HG03432 (cell line): ENCODE results near the gene EOLA1.
"Not testable (repeated sequence)": the region's sequence is repeated elsewhere in the genome, so short reads cannot be mapped to it uniquely, and the experiment has no call there.

Source experiments
- ATAC-seq: cut with Tn5 transposase; IDR thresholded peaks from one replicate; pipeline ENCODE4 v1.9.1; 2021; ENCODE audit warnings: mild to moderate bottlenecking, moderate library complexity; ENCODE audit not compliant: unreplicated experiment

The EOLA1 gene

DNA sequence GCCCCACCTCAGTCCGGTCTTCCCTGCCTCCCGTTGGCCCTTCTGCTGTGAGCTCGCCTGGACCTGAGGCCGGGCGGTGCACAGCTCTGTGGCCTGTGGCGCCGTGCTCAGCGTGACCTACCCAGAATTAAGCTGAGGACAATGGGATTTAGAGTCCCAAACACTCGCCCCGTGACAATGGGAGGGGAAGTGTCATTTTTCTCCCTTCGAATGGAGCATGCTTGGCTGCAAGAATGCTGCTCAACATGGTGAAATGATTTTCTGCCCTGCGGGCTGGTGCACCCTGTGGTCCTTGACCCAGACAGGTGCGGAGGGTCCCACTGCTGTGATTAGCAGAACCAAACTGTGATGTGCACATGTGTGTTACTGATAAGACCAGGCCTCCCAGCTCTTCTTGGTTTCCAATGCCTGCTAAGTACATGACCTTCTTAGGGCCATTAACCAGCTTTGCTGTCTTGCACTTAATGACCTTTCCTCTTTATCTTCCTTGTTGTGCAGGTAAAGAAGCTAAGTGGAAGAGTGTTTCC is 772 bp downstream of the EOLA1 start:
- no peak for ATAC-seq

DNA sequence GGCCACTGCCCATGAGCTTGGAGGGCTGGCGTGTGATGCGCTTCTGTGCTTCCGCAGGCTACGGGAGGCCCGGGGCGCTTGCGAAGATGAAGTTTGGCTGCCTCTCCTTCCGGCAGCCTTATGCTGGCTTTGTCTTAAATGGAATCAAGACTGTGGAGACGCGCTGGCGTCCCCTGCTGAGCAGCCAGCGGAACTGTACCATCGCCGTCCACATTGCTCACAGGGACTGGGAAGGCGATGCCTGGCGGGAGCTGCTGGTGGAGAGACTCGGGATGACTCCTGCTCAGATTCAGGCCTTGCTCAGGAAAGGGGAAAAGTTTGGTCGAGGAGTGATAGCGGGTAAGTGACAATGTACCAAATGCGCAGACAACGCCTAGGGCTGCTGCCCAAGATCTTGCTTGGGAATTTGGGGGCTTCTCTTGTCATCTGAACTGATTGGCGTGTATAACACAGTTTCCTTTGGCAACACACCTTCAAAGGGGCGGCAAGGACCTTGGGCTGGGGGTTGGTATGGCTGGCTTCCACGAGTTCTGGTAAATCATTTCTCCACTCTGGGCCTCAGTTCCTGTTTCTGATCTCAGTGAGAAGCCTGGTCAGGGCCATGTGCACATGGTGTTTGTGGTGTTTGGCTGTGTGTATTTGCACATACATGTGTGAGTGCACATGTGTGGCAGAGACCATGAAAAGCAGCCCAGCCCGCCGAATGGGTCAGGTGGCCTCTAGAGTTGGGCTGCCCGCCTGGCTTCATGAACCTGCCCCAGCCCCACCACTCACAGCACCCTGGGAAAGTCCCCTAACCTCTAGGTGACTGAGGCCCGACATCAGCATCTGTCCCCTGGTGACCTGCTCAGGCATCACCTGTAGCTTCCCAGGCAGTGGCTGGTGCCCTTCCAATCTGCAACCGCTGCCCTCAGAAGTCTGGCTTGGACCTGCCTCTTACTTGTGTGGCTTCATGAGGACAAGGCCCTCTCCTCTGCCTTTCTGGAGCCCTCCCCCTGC is 5.0 kb downstream of the EOLA1 start:
- not testable (repeated sequence) for ATAC-seq

DNA sequence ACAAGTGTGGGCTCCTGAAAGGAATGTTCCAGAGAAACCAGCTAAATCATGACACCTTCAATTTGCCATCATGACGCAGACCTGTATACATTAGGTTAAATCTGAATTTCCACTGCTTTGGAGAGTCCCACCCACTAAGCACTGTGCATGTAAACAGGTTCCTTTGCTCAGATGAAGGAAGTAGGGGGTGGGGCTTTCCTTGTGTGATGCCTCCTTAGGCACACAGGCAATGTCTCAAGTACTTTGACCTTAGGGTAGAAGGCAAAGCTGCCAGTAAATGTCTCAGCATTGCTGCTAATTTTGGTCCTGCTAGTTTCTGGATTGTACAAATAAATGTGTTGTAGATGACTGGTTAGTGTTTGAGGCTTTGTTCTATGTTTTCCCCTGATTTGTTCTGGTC is 6.2 kb downstream of the EOLA1 start:
- not testable (repeated sequence) for ATAC-seq

- not testable (repeated sequence) for ATAC-seq
These were observed 7.0 kb downstream of the EOLA1 start for GRCh38 chrX:149547782-149548181.

- not testable (repeated sequence) for ATAC-seq
These were observed 8.9 kb downstream of the EOLA1 start, which contains the start of gene HSFX3 for GRCh38 chrX:149549701-149550100. HSFX3 (minus strand) TSS chrX:149549924; CDS start chrX:149549852, 72 bp downstream.

DNA sequence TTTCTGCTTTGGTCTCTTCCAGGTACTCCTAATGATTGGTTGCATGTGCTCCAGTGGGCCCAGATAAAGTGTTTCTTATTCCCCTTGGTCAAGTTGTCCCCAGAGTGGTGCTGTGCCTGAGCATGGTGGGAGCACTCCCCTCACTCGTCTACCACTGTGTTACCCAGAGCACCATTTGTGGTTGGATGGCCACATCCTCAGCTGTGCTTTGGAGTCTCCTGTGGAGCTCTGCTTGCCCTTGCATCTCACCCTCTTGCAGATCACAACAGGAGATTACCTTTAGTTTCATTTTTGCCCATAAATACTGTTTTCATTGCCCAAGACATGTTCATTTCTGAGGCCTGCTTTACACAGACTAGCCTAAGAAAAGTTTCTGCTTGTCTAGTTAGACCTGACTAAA is 9.6 kb downstream of the EOLA1 start:
- ATAC-seq = not testable (repeated sequence)

- ATAC-seq = peak; percentile 59
These were observed 10.6 kb downstream of the EOLA1 start for GRCh38 chrX:149551245-149551938.

- ATAC-seq = not testable (repeated sequence)
These were observed 11.1 kb downstream of the EOLA1 start for GRCh38 chrX:149551939-149552248.

DNA sequence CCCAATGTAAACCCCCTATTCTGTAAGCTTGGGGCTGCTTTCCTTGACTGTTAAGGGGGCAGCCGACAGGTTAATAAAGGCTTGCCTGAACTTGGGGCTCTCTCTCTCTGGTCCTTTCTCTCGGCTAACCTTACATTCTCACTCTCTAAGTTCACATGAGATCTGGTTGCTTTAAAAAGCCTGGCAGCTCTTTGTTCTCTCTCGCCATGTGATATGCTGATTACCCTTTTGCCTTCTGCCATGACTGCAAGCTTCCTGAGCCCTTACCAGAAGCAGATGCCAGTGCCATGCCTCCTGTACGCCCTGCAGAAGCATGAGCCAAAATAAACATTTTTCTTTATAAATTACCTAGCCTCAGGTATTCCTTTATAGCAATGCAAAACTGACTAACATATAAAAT is 14.4 kb downstream of the EOLA1 start:
- ATAC-seq = not testable (repeated sequence)

DNA sequence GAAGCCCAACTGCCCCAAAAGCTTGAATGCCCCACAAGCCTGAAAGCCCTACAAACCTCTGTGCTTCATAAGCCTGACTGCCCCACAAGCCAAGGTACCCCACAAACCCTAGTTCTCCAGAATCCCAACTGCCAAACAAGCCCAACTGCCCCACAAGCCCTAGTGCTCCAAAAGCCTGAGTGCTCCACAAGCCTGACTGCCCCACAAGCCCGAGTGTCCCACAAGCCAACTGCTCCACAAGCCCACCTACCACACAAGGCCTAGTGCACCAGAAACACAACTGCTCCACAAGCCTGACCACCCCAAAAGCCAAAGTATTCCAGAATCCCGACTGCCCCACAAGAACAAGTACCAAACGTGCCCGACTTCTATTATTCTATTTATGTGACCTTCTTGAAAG is 22.5 kb downstream of the EOLA1 start:
- no peak for ATAC-seq

GRCh38 chrX:149567621-149568417 is 27.0 kb downstream of the EOLA1 start:
- ATAC-seq = no peak

- ATAC-seq = no peak
These were observed 28.0 kb downstream of the EOLA1 start for GRCh38 chrX:149568701-149569296.

DNA sequence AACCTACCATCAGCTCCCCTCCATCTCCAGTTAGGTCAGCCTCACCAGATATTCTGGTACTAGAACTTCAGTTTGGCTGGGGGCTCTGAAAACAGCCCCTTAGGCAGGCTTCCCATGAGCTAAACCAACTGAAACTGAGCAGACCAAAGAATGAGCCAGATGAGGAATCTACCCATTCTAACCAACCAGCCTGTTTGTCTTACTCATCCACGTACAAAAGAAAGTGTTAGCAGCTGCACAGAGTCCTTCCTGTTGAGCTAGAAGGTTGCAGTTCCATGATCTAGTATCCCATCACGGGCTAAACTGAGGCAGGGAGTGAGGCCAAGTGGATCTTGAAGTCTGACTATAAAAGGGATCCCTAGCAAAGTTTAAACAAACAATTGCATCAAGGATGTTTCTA is 29.0 kb downstream of the EOLA1 start:
- ATAC-seq = peak; percentile 28

- no peak for ATAC-seq
These were observed 29.9 kb downstream of the EOLA1 start for GRCh38 chrX:149570668-149571067.

- ATAC-seq = no peak
These were observed 31.0 kb downstream of the EOLA1 start for GRCh38 chrX:149571770-149572169.

GRCh38 chrX:149572743-149573142 is 31.9 kb downstream of the EOLA1 start:
- ATAC-seq = no peak

- peak; percentile 100 for ATAC-seq
These were observed 32.6 kb downstream of the EOLA1 start for GRCh38 chrX:149573456-149573855.

GRCh38 chrX:149585631-149586030 is 44.8 kb downstream of the EOLA1 start:
- not testable (repeated sequence) for ATAC-seq

GRCh38 chrX:149587359-149587758 is 46.5 kb downstream of the EOLA1 start, which contains the start of gene MAGEA9B:
MAGEA9B (minus strand) TSS chrX:149587459; CDS start chrX:149583179, 4,280 bp downstream.
- not testable (repeated sequence) for ATAC-seq

DNA sequence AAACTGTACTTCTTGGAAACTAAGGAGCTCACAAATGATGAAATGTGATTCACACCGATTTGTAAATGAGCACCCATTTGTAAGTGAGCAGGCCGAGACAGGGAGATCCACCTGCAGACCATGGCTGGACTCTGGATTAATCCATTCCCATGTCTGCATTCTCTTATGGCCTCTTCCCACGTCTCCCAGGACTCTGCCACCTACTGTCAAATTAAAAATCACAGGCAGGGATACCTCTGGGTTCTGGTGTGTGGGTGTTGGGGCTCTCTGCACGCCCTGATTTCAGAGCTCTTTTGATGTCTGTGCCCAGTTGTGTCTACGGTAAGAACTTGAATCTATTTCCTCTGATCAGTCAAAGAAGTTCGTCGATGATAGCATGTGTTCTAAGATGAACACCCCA is 50.2 kb downstream of the EOLA1 start:
- not testable (repeated sequence) for ATAC-seq
